Activated naive CD4-positive, alpha-beta T cell treated with anti-CD3 and anti-CD28 coated beads, Interleukin-2, amount 50 U/mL, for 16 hours (primary cell): ENCODE results near the gene ACOT9.
"Not testable (repeated sequence)": the region's sequence is repeated elsewhere in the genome, so short reads cannot be mapped to it uniquely, and the experiment has no call there.

Source experiments
- DNase-seq: peaks from one replicate; pipeline ENCODE4 v3.0.0-alpha.2; 2020

Gene ACOT9

GRCh38 chrX:23764188-23764984 lies 21.3 kb upstream of the ACOT9 start:
- no peak for DNase-seq

- no peak for DNase-seq
These were observed 16.7 kb upstream of the ACOT9 start for GRCh38 chrX:23759821-23760220.

GRCh38 chrX:23756165-23756564 lies 13.1 kb upstream of the ACOT9 start:
- DNase-seq, result peak; percentile 46

GRCh38 chrX:23754664-23755063 lies 11.6 kb upstream of the ACOT9 start:
- no peak for DNase-seq

GRCh38 chrX:23752740-23753415 lies 9.8 kb upstream of the ACOT9 start:
- no peak for DNase-seq

- no peak for DNase-seq
These were observed 6.5 kb upstream of the ACOT9 start for GRCh38 chrX:23749576-23749975.

- no peak for DNase-seq
These were observed 6.1 kb upstream of the ACOT9 start for GRCh38 chrX:23749129-23749528.

GRCh38 chrX:23745786-23746185 lies 2.7 kb upstream of the ACOT9 start:
- no peak for DNase-seq

GRCh38 chrX:23743623-23743971 lies 521 bp upstream of the ACOT9 start:
- DNase-seq, result not testable (repeated sequence)

GRCh38 chrX:23742174-23742696 lies 841 bp downstream of the ACOT9 start:
- DNase-seq, result peak; percentile 15

- no peak for DNase-seq
These were observed 5.7 kb downstream of the ACOT9 start for GRCh38 chrX:23737413-23737812.

- DNase-seq, result no peak
These were observed 7.0 kb downstream of the ACOT9 start for GRCh38 chrX:23736030-23736429.

- no peak for DNase-seq
These were observed 10.4 kb downstream of the ACOT9 start for GRCh38 chrX:23732704-23733103.

- DNase-seq, result no peak
These were observed 11.1 kb downstream of the ACOT9 start for GRCh38 chrX:23731951-23732350.

- no peak for DNase-seq
These were observed 13.9 kb downstream of the ACOT9 start for GRCh38 chrX:23729214-23729613.

GRCh38 chrX:23727206-23727605 lies 15.9 kb downstream of the ACOT9 start:
- DNase-seq, result no peak

- DNase-seq, result no peak
These were observed 16.9 kb downstream of the ACOT9 start for GRCh38 chrX:23726191-23726590.

GRCh38 chrX:23720117-23720677 lies 22.9 kb downstream of the ACOT9 start:
- no peak for DNase-seq

- no peak for DNase-seq
These were observed 37.8 kb downstream of the ACOT9 start for GRCh38 chrX:23705235-23705634.

- DNase-seq, result no peak
These were observed 38.3 kb downstream of the ACOT9 start for GRCh38 chrX:23704673-23705206.

- peak; percentile 11 for DNase-seq
These were observed 43.4 kb downstream of the ACOT9 start for GRCh38 chrX:23699636-23700194.

GRCh38 chrX:23694606-23695005 lies 48.5 kb downstream of the ACOT9 start:
- DNase-seq, result peak; percentile 29

- DNase-seq, result no peak
These were observed 50.9 kb downstream of the ACOT9 start for GRCh38 chrX:23692166-23692565.
